ENCODE measurements around the gene GPX3.

- TF ChIP-seq CTCF (IDR thresholded peaks at IDR 0.05) (no peak), POLR2A (IDR thresholded peaks at IDR 0.05) (no peak)
Observed at GRCh38 chr5:151026679-151027078, 6.3 kb downstream of the GPX3 start.

All from testis (tissue), 2 donors.